Stimulated activated CD8-positive, alpha-beta memory T cell treated with anti-CD3 and anti-CD28 coated beads, Interleukin-12 subunit alpha, Interleukin-12 subunit beta, amount 100 ng/mL, for 1 hour (primary cell): ENCODE measurements around the gene VAV3.

Experiments
- DNase-seq: peaks from one replicate; pipeline ENCODE4 v3.0.0-alpha.2; 2020; ENCODE audit warnings: low read depth

The VAV3 gene

GRCh38 chr1:107572674-107573211, 392.2 kb downstream of the VAV3 start:
- no peak for DNase-seq

- no peak for DNase-seq
Observed at GRCh38 chr1:107570768-107571167, 394.2 kb downstream of the VAV3 start.

GRCh38 chr1:107563441-107563840, 401.5 kb downstream of the VAV3 start:
- no peak for DNase-seq

GRCh38 chr1:107559881-107560280, 405.1 kb downstream of the VAV3 start:
- DNase-seq: no peak

GRCh38 chr1:107557095-107557494, 407.9 kb downstream of the VAV3 start:
- DNase-seq: no peak

- no peak for DNase-seq
Observed at GRCh38 chr1:107555578-107555977, 409.4 kb downstream of the VAV3 start.

- DNase-seq: no peak
Observed at GRCh38 chr1:107552781-107553180, 412.2 kb downstream of the VAV3 start.

- DNase-seq: no peak
Observed at GRCh38 chr1:107551456-107551855, 413.5 kb downstream of the VAV3 start.

- no peak for DNase-seq
Observed at GRCh38 chr1:107550358-107550757, 414.6 kb downstream of the VAV3 start.

- DNase-seq: no peak
Observed at GRCh38 chr1:107549152-107549810, 415.7 kb downstream of the VAV3 start.

- no peak for DNase-seq
Observed at GRCh38 chr1:107548276-107548675, 416.7 kb downstream of the VAV3 start.

- no peak for DNase-seq
Observed at GRCh38 chr1:107547363-107548155, 417.4 kb downstream of the VAV3 start.

- no peak for DNase-seq
Observed at GRCh38 chr1:107546576-107546975, 418.4 kb downstream of the VAV3 start.

GRCh38 chr1:107545879-107546278, 419.1 kb downstream of the VAV3 start:
- DNase-seq: no peak

- no peak for DNase-seq
Observed at GRCh38 chr1:107545056-107545577, 419.9 kb downstream of the VAV3 start.

GRCh38 chr1:107544285-107544684, 420.7 kb downstream of the VAV3 start:
- no peak for DNase-seq

- DNase-seq: no peak
Observed at GRCh38 chr1:107541412-107541811, 423.6 kb downstream of the VAV3 start.

- DNase-seq: no peak
Observed at GRCh38 chr1:107538502-107538901, 426.5 kb downstream of the VAV3 start.

- DNase-seq: no peak
Observed at GRCh38 chr1:107536266-107536665, 428.7 kb downstream of the VAV3 start.

- DNase-seq: no peak
Observed at GRCh38 chr1:107535091-107535490, 429.9 kb downstream of the VAV3 start.

GRCh38 chr1:107534632-107535031, 430.3 kb downstream of the VAV3 start:
- DNase-seq: no peak

- DNase-seq: no peak
Observed at GRCh38 chr1:107533436-107533835, 431.5 kb downstream of the VAV3 start.

- no peak for DNase-seq
Observed at GRCh38 chr1:107532318-107532717, 432.7 kb downstream of the VAV3 start.
